Mesendoderm (in vitro differentiated cells): ENCODE measurements around the gene LRRN1.

Experiments used
- DNase-seq: peaks from one replicate; pipeline ENCODE4 v3.0.0; 2013
- H2AK5ac ChIP-seq: 2 replicates; pipeline ENCODE4 v1.6.1; 2013; ENCODE audit warnings: low read length, inconsistent platforms
- H2BK120ac ChIP-seq: 2 replicates; pipeline ENCODE4 v1.6.1; 2013; ENCODE audit warnings: low read depth, mild to moderate bottlenecking, low read length, moderate library complexity, mixed read lengths
- H2BK15ac ChIP-seq: replicated peaks from 2 replicates; pipeline ENCODE4 v1.6.1; 2013; ENCODE audit warnings: low read depth, mild to moderate bottlenecking, moderate library complexity
- H2BK5ac ChIP-seq: 2 replicates; pipeline ENCODE4 v1.6.1; 2013; ENCODE audit warnings: low read length, inconsistent platforms
- H3K18ac ChIP-seq: 2 replicates; pipeline ENCODE4 v1.6.1; 2013; ENCODE audit warnings: mild to moderate bottlenecking, low read length, mixed read lengths
- H3K23ac ChIP-seq: one replicate; pipeline ENCODE4 v1.6.1; 2013; ENCODE audit warnings: low read length
- H3K27ac ChIP-seq: 2 replicates; pipeline ENCODE4 v1.5.1; 2013; ENCODE audit warnings: low read depth, mild to moderate bottlenecking, inconsistent platforms, low read length, moderate library complexity
- H3K27me3 ChIP-seq: 2 replicates; pipeline ENCODE4 v1.6.1; 2013; ENCODE audit warnings: low read length, control low read depth, mild to moderate bottlenecking, inconsistent platforms; ENCODE audit not compliant: insufficient read depth, poor library complexity
- H3K36me3 ChIP-seq: 2 replicates; pipeline ENCODE4 v1.6.1; 2013; ENCODE audit warnings: low read length, inconsistent platforms; ENCODE audit not compliant: control insufficient read depth, insufficient read depth
- H3K4ac ChIP-seq: one replicate; pipeline ENCODE4 v1.6.1; 2013; ENCODE audit warnings: low read depth, mild to moderate bottlenecking, low read length, moderate library complexity
- H3K4me1 ChIP-seq: 2 replicates; pipeline ENCODE4 v1.6.1; 2013; ENCODE audit warnings: low read depth, low read length, inconsistent platforms; ENCODE audit not compliant: control insufficient read depth
- H3K4me2 ChIP-seq: 2 replicates; pipeline ENCODE4 v1.6.1; 2013; ENCODE audit warnings: low read length
- H3K4me3 ChIP-seq: 2 replicates; pipeline ENCODE4 v1.5.1; 2013; ENCODE audit warnings: mild to moderate bottlenecking, low read length
- H3K56ac ChIP-seq: one replicate; pipeline ENCODE4 v1.6.1; 2013; ENCODE audit warnings: low read length
- H3K79me1 ChIP-seq: 2 replicates; pipeline ENCODE4 v1.6.1; 2013; ENCODE audit warnings: low read length, inconsistent platforms
- H3K79me2 ChIP-seq: 2 replicates; pipeline ENCODE4 v1.6.1; 2013; ENCODE audit warnings: mild to moderate bottlenecking, low read length; ENCODE audit not compliant: control insufficient read depth, insufficient read depth
- H3K9ac ChIP-seq: 2 replicates; pipeline ENCODE4 v1.6.1; 2013; ENCODE audit warnings: low read length, inconsistent platforms
- H4K5ac ChIP-seq: one replicate; pipeline ENCODE4 v1.6.1; 2013; ENCODE audit warnings: low read length
- H4K8ac ChIP-seq: one replicate; pipeline ENCODE4 v1.6.1; 2013; ENCODE audit warnings: low read depth, mild to moderate bottlenecking, control low read depth, low read length, moderate library complexity
- WGBS: extraction: QIAGEN DNeasy Blood & Tissue Kit; methylation state at CpG from one replicate; pipeline ENCODE4 v1.1.7; 2013; ENCODE audit warnings: low lambda C conversion rate, missing lambda C conversion rate; ENCODE audit not compliant: insufficient coverage; ENCODE audit errors: extremely low coverage; 5-methylcytosine and 5-hydroxymethylcytosine counted together

Gene LRRN1

GRCh38 chr3:3782457-3782856 is 16.8 kb upstream of the LRRN1 start:
- Histone ChIP-seq H3K4me2 (no peak overlapping the region), H2BK5ac (no peak overlapping the region), H3K9ac (no peak overlapping the region), H3K56ac (no peak overlapping the region), H3K4me3 (no peak overlapping the region), H4K8ac (no peak overlapping the region), H3K4ac (no peak overlapping the region), H3K79me1 (no peaks in the 10 kb centered on the region), H3K79me2 (no peaks in the 10 kb centered on the region), H2BK15ac (no peak overlapping the region), H3K36me3 (no peaks in the 10 kb centered on the region), H2AK5ac (no peak overlapping the region), H4K5ac (no peak overlapping the region), H2BK120ac (no peak overlapping the region), H3K4me1 (no peaks in the 10 kb centered on the region), H3K18ac (no peak overlapping the region), H3K27me3 (no peaks in the 10 kb centered on the region), H3K23ac (no peak overlapping the region), H3K27ac (no peak overlapping the region)
- no CpG with 5 or more reads among the region's 7 CpGs for WGBS
- DNase-seq = no peak

GRCh38 chr3:3783210-3783609 is 16.0 kb upstream of the LRRN1 start:
- Histone ChIP-seq H2BK120ac (no peak overlapping the region), H3K36me3 (no peaks in the 10 kb centered on the region), H2BK5ac (no peak overlapping the region), H2AK5ac (no peak overlapping the region), H3K4ac (no peak overlapping the region), H3K23ac (no peak overlapping the region), H3K79me2 (no peaks in the 10 kb centered on the region), H3K4me3 (no peak overlapping the region), H3K18ac (no peak overlapping the region), H3K27ac (no peak overlapping the region), H3K79me1 (no peaks in the 10 kb centered on the region), H3K4me1 (no peaks in the 10 kb centered on the region), H3K9ac (no peak overlapping the region), H3K56ac (no peak overlapping the region), H3K4me2 (no peak overlapping the region), H4K5ac (no peak overlapping the region), H3K27me3 (no peaks in the 10 kb centered on the region), H2BK15ac (no peak overlapping the region), H4K8ac (no peak overlapping the region)
- DNase-seq = no peak
- no CpG with 5 or more reads among the region's 4 CpGs for WGBS

- Histone ChIP-seq H2BK5ac (no peak overlapping the region), H3K9ac (no peak overlapping the region), H3K4me2 (no peak overlapping the region), H3K4me1 (no peaks in the 10 kb centered on the region), H2AK5ac (no peak overlapping the region), H3K4ac (no peak overlapping the region), H3K56ac (no peak overlapping the region), H3K36me3 (no peaks in the 10 kb centered on the region), H2BK120ac (no peak overlapping the region), H3K27ac (no peak overlapping the region), H3K23ac (no peak overlapping the region), H2BK15ac (no peak overlapping the region), H3K27me3 (no peaks in the 10 kb centered on the region), H3K18ac (no peak overlapping the region), H3K4me3 (no peak overlapping the region), H4K5ac (no peak overlapping the region), H3K79me2 (no peaks in the 10 kb centered on the region), H4K8ac (no peak overlapping the region), H3K79me1 (no peaks in the 10 kb centered on the region)
- no CpG with 5 or more reads among the region's 5 CpGs for WGBS
- DNase-seq = no peak
These were observed 15.5 kb upstream of the LRRN1 start for GRCh38 chr3:3783696-3784095.

GRCh38 chr3:3792391-3792790 is 6.8 kb upstream of the LRRN1 start:
- Histone ChIP-seq H2BK15ac (no peak overlapping the region), H3K56ac (no peak overlapping the region), H3K4me1 (no peaks in the 10 kb centered on the region), H3K27me3 (no peaks in the 10 kb centered on the region), H3K23ac (no peak overlapping the region), H3K27ac (no peak overlapping the region), H2AK5ac (no peak overlapping the region), H4K5ac (no peak overlapping the region), H3K9ac (no peak overlapping the region), H3K18ac (no peak overlapping the region), H3K4ac (no peak overlapping the region), H4K8ac (no peak overlapping the region), H3K4me3 (no peak overlapping the region), H3K36me3 (no peaks in the 10 kb centered on the region), H2BK120ac (no peak overlapping the region), H3K4me2 (no peak overlapping the region), H3K79me2 (no peaks in the 10 kb centered on the region), H3K79me1 (no peaks in the 10 kb centered on the region), H2BK5ac (no peak overlapping the region)
- no peak for DNase-seq
- no CpG with 5 or more reads among the region's 1 CpG for WGBS

- peaks cover 3% of the 10 kb centered on the region for H3K4me1 ChIP-seq
- H3K27ac ChIP-seq = peak overlapping the region; percentile 98
- no peak overlapping the region for H4K5ac ChIP-seq
- peaks cover 3% of the 10 kb centered on the region for H3K79me1 ChIP-seq
- H3K79me2 ChIP-seq = peaks cover 23% of the 10 kb centered on the region
- peak overlapping the region; percentile 55 for H2BK5ac ChIP-seq
- H3K18ac ChIP-seq = peak overlapping the region; percentile 55
- H3K23ac ChIP-seq = no peak overlapping the region
- H3K27me3 ChIP-seq = no peaks in the 10 kb centered on the region
- peak; percentile 76 for DNase-seq
- no peak overlapping the region for H2AK5ac ChIP-seq
- H3K4me2 ChIP-seq = peak overlapping the region; percentile 63
- WGBS = no CpG with 5 or more reads among the region's 37 CpGs
- H3K4ac ChIP-seq = peak overlapping the region; percentile 38
- peak overlapping the region; percentile 68 for H3K4me3 ChIP-seq
- H2BK15ac ChIP-seq = no peak overlapping the region
- no peak overlapping the region for H4K8ac ChIP-seq
- H3K36me3 ChIP-seq = peaks cover 1% of the 10 kb centered on the region
- H2BK120ac ChIP-seq = peak overlapping the region; percentile 86
- peak overlapping the region; percentile 97 for H3K56ac ChIP-seq
- H3K9ac ChIP-seq = peak overlapping the region; percentile 93
These were observed 559 bp upstream of the LRRN1 start for GRCh38 chr3:3798631-3799113.

GRCh38 chr3:3800080-3800455 is 837 bp downstream of the LRRN1 start:
- Histone ChIP-seq H3K79me1 (peaks cover 3% of the 10 kb centered on the region), H3K27me3 (no peaks in the 10 kb centered on the region), H2AK5ac (no peak overlapping the region), H3K4me2 (peak overlapping the region; percentile 73), H3K79me2 (peaks cover 28% of the 10 kb centered on the region), H3K4me3 (peak overlapping the region; percentile 87), H3K4me1 (peaks cover 3% of the 10 kb centered on the region), H3K56ac (peak overlapping the region; percentile 95), H3K27ac (peak overlapping the region; percentile 70), H3K18ac (peak overlapping the region; percentile 70), H2BK5ac (no peak overlapping the region), H2BK15ac (no peak overlapping the region), H3K9ac (peak overlapping the region; percentile 83), H4K5ac (no peak overlapping the region), H3K4ac (no peak overlapping the region), H3K36me3 (peaks cover 1% of the 10 kb centered on the region), H3K23ac (no peak overlapping the region), H2BK120ac (no peak overlapping the region), H4K8ac (no peak overlapping the region)
- DNase-seq = peak; percentile 79
- no CpG with 5 or more reads among the region's 19 CpGs for WGBS
